SK-N-SH treated with all-trans-retinoic acid at 6 μM for 48 hours (cell line): Measurements from ENCODE around the gene ABI3BP.

Experiments used
- CSDC2 ChIP-seq: fragments of 250-450 bp; sonication (Bioruptor Pico); IDR thresholded peaks from 2 replicates; pipeline ENCODE4 v1.5.0; 2020; ENCODE audit warnings: mild to moderate bottlenecking, moderate library complexity
- SNAI2 ChIP-seq: fragments of 250-450 bp; sonication (Bioruptor Pico); IDR thresholded peaks from 2 replicates; pipeline ENCODE4 v1.5.0; 2020; ENCODE audit warnings: mild to moderate bottlenecking, moderate library complexity
- ZFP3 ChIP-seq: fragments of 250-450 bp; sonication (Bioruptor Pico); IDR thresholded peaks from 2 replicates; pipeline ENCODE4 v1.5.0; 2020; ENCODE audit warnings: mild to moderate bottlenecking, moderate library complexity
- ZFP30 ChIP-seq: fragments of 450-650 bp; formaldehyde crosslinking; IDR thresholded peaks from 2 replicates; pipeline ENCODE4 v1.5.0; 2022; ENCODE audit warnings: mild to moderate bottlenecking, moderate library complexity
- ZNF70 ChIP-seq: fragments of 450-650 bp; formaldehyde crosslinking; IDR thresholded peaks from 2 replicates; pipeline ENCODE4 v1.5.0; 2020; ENCODE audit warnings: mild to moderate bottlenecking, moderate library complexity
- ZNF8 ChIP-seq: fragments of 450-650 bp; formaldehyde crosslinking; IDR thresholded peaks from 2 replicates; pipeline ENCODE4 v1.5.0; 2020; ENCODE audit warnings: mild to moderate bottlenecking, moderate library complexity
- TF ChIP-seq, protein P1 (sequence below): fragments of 250-450 bp; sonication (Bioruptor Pico); IDR thresholded peaks from 2 replicates; pipeline ENCODE4 v1.8.0; 2020; ENCODE audit warnings: mild to moderate bottlenecking, moderate library complexity, borderline replicate concordance

DNA sequence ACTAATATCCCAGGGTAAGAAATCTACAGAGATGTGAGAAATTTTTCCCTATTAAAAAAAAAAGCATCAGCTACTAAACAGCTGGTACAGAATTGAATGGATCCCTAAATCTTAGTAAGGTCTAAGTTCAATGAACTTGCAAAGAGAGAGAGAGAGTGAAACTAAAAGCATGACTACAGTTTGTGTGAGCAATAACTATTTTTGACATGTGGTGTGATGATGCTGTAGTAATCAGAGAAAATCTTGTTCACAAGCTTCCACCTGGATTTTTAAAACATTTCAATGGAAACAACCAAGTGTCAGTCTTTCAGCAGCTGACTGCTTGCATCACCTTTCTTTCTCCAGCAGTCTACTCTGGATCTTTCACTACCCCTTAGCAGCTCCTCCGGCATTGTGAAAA lies 45.2 kb upstream of the ABI3BP start:
- TF ChIP-seq ZFP3 (CRISPR knock-in tag) = no peak
- TF ChIP-seq ZNF8 (CRISPR knock-in tag) = no peak
- no peak for TF ChIP-seq CSDC2 (CRISPR knock-in tag)
- no peak for TF ChIP-seq ZFP30 (CRISPR knock-in tag)
- no peak for TF ChIP-seq ZNF70 (CRISPR knock-in tag)
- TF ChIP-seq SNAI2 (CRISPR knock-in tag) = no peak
- TF ChIP-seq, protein P1, sequence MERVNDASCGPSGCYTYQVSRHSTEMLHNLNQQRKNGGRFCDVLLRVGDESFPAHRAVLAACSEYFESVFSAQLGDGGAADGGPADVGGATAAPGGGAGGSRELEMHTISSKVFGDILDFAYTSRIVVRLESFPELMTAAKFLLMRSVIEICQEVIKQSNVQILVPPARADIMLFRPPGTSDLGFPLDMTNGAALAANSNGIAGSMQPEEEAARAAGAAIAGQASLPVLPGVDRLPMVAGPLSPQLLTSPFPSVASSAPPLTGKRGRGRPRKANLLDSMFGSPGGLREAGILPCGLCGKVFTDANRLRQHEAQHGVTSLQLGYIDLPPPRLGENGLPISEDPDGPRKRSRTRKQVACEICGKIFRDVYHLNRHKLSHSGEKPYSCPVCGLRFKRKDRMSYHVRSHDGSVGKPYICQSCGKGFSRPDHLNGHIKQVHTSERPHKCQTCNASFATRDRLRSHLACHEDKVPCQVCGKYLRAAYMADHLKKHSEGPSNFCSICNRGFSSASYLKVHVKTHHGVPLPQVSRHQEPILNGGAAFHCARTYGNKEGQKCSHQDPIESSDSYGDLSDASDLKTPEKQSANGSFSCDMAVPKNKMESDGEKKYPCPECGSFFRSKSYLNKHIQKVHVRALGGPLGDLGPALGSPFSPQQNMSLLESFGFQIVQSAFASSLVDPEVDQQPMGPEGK (CRISPR knock-in tag) = no peak
